PC-3 (cell line): ENCODE data around the gene RETN.
A peak's percentile ranks its signal among the peaks of the same experiment; 100 is the strongest.

Experiments
- CTCF ChIP-seq: fragments of 300-600 bp; sonication (generic); conservative IDR thresholded peaks from 2 replicates; pipeline ENCODE4 v1.5.1; 2017; ENCODE audit warnings: antibody characterized with exemption, low read depth, mild to moderate bottlenecking, low read length
- EZH2 ChIP-seq: fragments of 300-600 bp; sonication (generic); IDR thresholded peaks from one replicate; pipeline ENCODE4 v1.6.1; 2017; ENCODE audit warnings: antibody characterized with exemption, mild to moderate bottlenecking, low read length; ENCODE audit not compliant: unreplicated experiment
- EZH2phosphoT487 ChIP-seq: fragments of 300-600 bp; sonication (generic); IDR thresholded peaks from 2 replicates; pipeline ENCODE4 v1.6.1; 2018; ENCODE audit warnings: mild to moderate bottlenecking, antibody characterized with exemption, low read length, borderline replicate concordance

GRCh38 chr19:7652061-7652641 lies 16.7 kb upstream of the RETN start:
- TF ChIP-seq EZH2 (no peak), CTCF (peak; percentile 97), EZH2phosphoT487 (no peak)
